PC-3 (cell line): ENCODE results near the gene SERPINA6.

Source experiments
- CTCF ChIP-seq: fragments of 300-600 bp; sonication (generic); conservative IDR thresholded peaks from 2 replicates; pipeline ENCODE4 v1.5.1; 2017; ENCODE audit warnings: antibody characterized with exemption, low read depth, mild to moderate bottlenecking, low read length
- EZH2 ChIP-seq: fragments of 300-600 bp; sonication (generic); IDR thresholded peaks from one replicate; pipeline ENCODE4 v1.6.1; 2017; ENCODE audit warnings: antibody characterized with exemption, mild to moderate bottlenecking, low read length; ENCODE audit not compliant: unreplicated experiment
- EZH2phosphoT487 ChIP-seq: fragments of 300-600 bp; sonication (generic); IDR thresholded peaks from 2 replicates; pipeline ENCODE4 v1.6.1; 2018; ENCODE audit warnings: mild to moderate bottlenecking, antibody characterized with exemption, low read length, borderline replicate concordance

DNA sequence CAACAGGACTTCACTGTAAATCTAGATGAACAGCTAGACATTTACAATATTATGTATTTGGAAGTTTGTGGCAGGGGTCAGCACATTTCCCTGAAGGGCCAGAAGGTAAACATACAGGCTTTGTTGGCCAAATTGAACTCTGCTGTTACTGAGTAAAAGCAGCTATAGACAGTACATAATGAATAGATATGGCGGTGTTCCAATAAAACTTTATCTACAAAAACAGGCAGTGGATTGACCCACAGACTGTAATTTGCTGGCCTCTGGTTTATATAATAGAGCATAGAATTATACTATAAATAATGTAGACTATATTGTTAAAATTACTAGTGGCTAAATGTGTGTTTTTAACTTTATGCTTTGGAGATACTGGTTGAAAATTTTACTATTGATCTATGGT, 55.8 kb downstream of the SERPINA6 start:
- TF ChIP-seq CTCF (no peak), EZH2phosphoT487 (no peak), EZH2 (no peak)
